A549 (cell line): ENCODE data around the gene MLYCD. TPM values are rescaled to one million over a fixed set of nuclear protein-coding genes. Genes with fewer than 3 reads are reported as not detected.
"Not testable (repeated sequence)": the region's sequence is repeated elsewhere in the genome, so short reads cannot be mapped to it uniquely, and the experiment has no call there.

Experiments used
- ATAC-seq, 2 experiments: fragments of 200-7000 bp in 1 of 2; fragments of >200 bp in 1 of 2; cut with Nextera tagmentation in 1 of 2; cut with Tn5 transposase in 1 of 2; 3 replicates each; pipeline versions ENCODE4 v1.8.0 to v1.9.1; 2018 to 2020; ENCODE audit warnings: mild to moderate bottlenecking in 1 of 2, moderate library complexity in 1 of 2
- CTCF ChIA-PET: fragments of 300-600 bp; sonication (Branson Sonifier 250); formaldehyde crosslinking; extraction: SDS; loops from one replicate; lab custom pipeline; 2021; ENCODE audit warnings: antibody characterized with exemption, inconsistent platforms; lab: Yijun Ruan, JAX
- POLR2A ChIA-PET: fragments of 350-600 bp; formaldehyde crosslinking; extraction: SDS; loops from one replicate; lab custom pipeline; 2021; ENCODE audit warnings: antibody characterized with exemption, inconsistent platforms; lab: Yijun Ruan, JAX
- DNase-seq, 2 experiments: peaks; one replicate each; pipeline versions ENCODE4 v3.0.0 to v3.0.0-alpha.2; 2011 to 2016; ENCODE audit warnings: low read depth in 1 of 2, low spot score in 1 of 2
- FAIRE-seq: peaks from 2 replicates; lab custom pipeline; 2011; peaks lifted over from hg19 to GRCh38; lab: Jason Lieb, UNC
- H3K27ac ChIP-seq, 2 experiments: fragments of >200 bp; sonication (Bioruptor Twin); formaldehyde crosslinking; 3 replicates each; pipeline ENCODE4 v1.5.1; 2016 to 2017
- H3K4me1 ChIP-seq: fragments of >200 bp; sonication (Bioruptor Twin); formaldehyde crosslinking; 3 replicates; pipeline ENCODE4 v1.6.1; 2016
- H3K4me2 ChIP-seq: fragments of >200 bp; sonication (Bioruptor Twin); formaldehyde crosslinking; 3 replicates; pipeline ENCODE4 v1.6.1; 2016
- H3K4me3 ChIP-seq: fragments of >200 bp; sonication (Bioruptor Twin); formaldehyde crosslinking; 3 replicates; pipeline ENCODE4 v1.5.1; 2016
- H3K9me3 ChIP-seq: fragments of >200 bp; sonication (Bioruptor Twin); formaldehyde crosslinking; 3 replicates; pipeline ENCODE4 v1.6.1; 2016
- ATOH8 ChIP-seq: fragments of 250-450 bp; sonication (Bioruptor Pico); IDR thresholded peaks from 2 replicates; pipeline ENCODE4 v1.5.0; 2020; ENCODE audit warnings: low read depth, mild to moderate bottlenecking, moderate library complexity
- BHLHE40 ChIP-seq: IDR thresholded peaks from 2 replicates; pipeline ENCODE4 v1.6.1; 2012; ENCODE audit warnings: low read depth, low read length, inconsistent platforms
- CHD4 ChIP-seq: fragments of 200-600 bp; sonication (generic); IDR thresholded peaks from 2 replicates; pipeline ENCODE4 v1.6.1; 2016; ENCODE audit warnings: antibody characterized with exemption, mild to moderate bottlenecking, borderline replicate concordance
- ESRRA ChIP-seq: fragments of 150-350 bp; IDR thresholded peaks from 2 replicates; pipeline ENCODE4 v1.6.1; 2014; ENCODE audit warnings: mild to moderate bottlenecking, low read length, borderline replicate concordance
- FOXS1 ChIP-seq: fragments of 250-450 bp; sonication (Bioruptor Pico); IDR thresholded peaks from 2 replicates; pipeline ENCODE4 v1.5.0; 2020; ENCODE audit warnings: mild to moderate bottlenecking, moderate library complexity
- HES2 ChIP-seq: fragments of >200 bp; sonication (Bioruptor Twin); formaldehyde crosslinking; IDR thresholded peaks from 2 replicates; pipeline ENCODE4 v1.6.1; 2016
- HEYL ChIP-seq: fragments of 250-450 bp; sonication (Bioruptor Pico); IDR thresholded peaks from 2 replicates; pipeline ENCODE4 v1.8.0; 2021; ENCODE audit warnings: mild to moderate bottlenecking, moderate library complexity
- HMGXB4 ChIP-seq: fragments of 250-450 bp; sonication (Bioruptor Pico); IDR thresholded peaks from 2 replicates; pipeline ENCODE4 v1.5.0; 2021; ENCODE audit warnings: mild to moderate bottlenecking, moderate library complexity, borderline replicate concordance
- HOXA7 ChIP-seq: fragments of 250-450 bp; sonication (Bioruptor Pico); IDR thresholded peaks from 2 replicates; pipeline ENCODE4 v1.5.0; 2020; ENCODE audit warnings: mild to moderate bottlenecking, moderate library complexity
- HOXB13 ChIP-seq: fragments of 250-450 bp; sonication (Bioruptor Pico); IDR thresholded peaks from 2 replicates; pipeline ENCODE4 v1.5.0; 2020; ENCODE audit warnings: low read depth, mild to moderate bottlenecking, moderate library complexity
- HOXB5 ChIP-seq: fragments of 250-450 bp; sonication (Bioruptor Pico); IDR thresholded peaks from 2 replicates; pipeline ENCODE4 v1.5.0; 2020; ENCODE audit warnings: mild to moderate bottlenecking, moderate library complexity
- JUN ChIP-seq, 2 experiments: fragments of >200 bp; sonication (Bioruptor Twin); formaldehyde crosslinking; IDR thresholded peaks; 2 replicates in 1 of 2; 3 replicates in 1 of 2; pipeline ENCODE4 v1.6.1; 2016 to 2017
- KDM1A ChIP-seq: fragments of 200-600 bp; sonication (generic); IDR thresholded peaks from 2 replicates; pipeline ENCODE4 v1.6.1; 2016; ENCODE audit warnings: low read depth, mild to moderate bottlenecking
- MAFK ChIP-seq: fragments of 450-650 bp; IDR thresholded peaks from 2 replicates; pipeline ENCODE4 v1.6.1; 2014; ENCODE audit not compliant: partially characterized antibody
- MYC ChIP-seq: IDR thresholded peaks from 2 replicates; pipeline ENCODE4 v1.6.1; 2012; ENCODE audit warnings: mild to moderate bottlenecking, inconsistent platforms, low read length, improper control_type of control experiment, borderline replicate concordance
- POLR2A ChIP-seq: IDR thresholded peaks from 2 replicates; pipeline ENCODE4 v1.6.1; 2012; ENCODE audit warnings: mild to moderate bottlenecking, low read length
- RFX5 ChIP-seq: fragments of 450-650 bp; IDR thresholded peaks from 2 replicates; pipeline ENCODE4 v1.7.1; 2014; ENCODE audit warnings: antibody characterized with exemption, mild to moderate bottlenecking, moderate library complexity
- RNF2 ChIP-seq: fragments of 200-600 bp; sonication (generic); IDR thresholded peaks from 2 replicates; pipeline ENCODE4 v1.6.1; 2016; ENCODE audit warnings: low read depth, mild to moderate bottlenecking, antibody characterized with exemption, moderate library complexity, borderline replicate concordance
- SMC3 ChIP-seq: fragments of >200 bp; sonication (Bioruptor Twin); formaldehyde crosslinking; IDR thresholded peaks from 3 replicates; pipeline ENCODE4 v1.6.1; 2018; ENCODE audit warnings: inconsistent platforms
- SREBF2 ChIP-seq: fragments of 450-650 bp; IDR thresholded peaks from 2 replicates; pipeline ENCODE4 v1.6.1; 2014; ENCODE audit warnings: mild to moderate bottlenecking, moderate library complexity
- ZC3H11A ChIP-seq: fragments of 450-650 bp; IDR thresholded peaks from 2 replicates; pipeline ENCODE4 v1.6.1; 2014; ENCODE audit warnings: antibody characterized with exemption, mild to moderate bottlenecking
- WGBS: methylation state at CpG from one replicate; pipeline ENCODE4 v1.1.6; 2017; ENCODE audit errors: missing lambda C conversion rate; 5-methylcytosine and 5-hydroxymethylcytosine counted together
- polyA plus RNA-seq, 4 experiments: library from polyadenylated mRNA; depleted of rRNA in 3 of 4; stranded (reverse); fragments of >200 nt; fragmentation: RNase III in 1 of 4; extraction: RNeasy Plus Mini Kit Qiagen cat#74134 plus additional on column Dnase treatment in 1 of 4; gene quantifications; 2 replicates in 3 of 4; 3 replicates in 1 of 4; pipeline ENCODE4 v1.2.3, GENCODE V29; 2011 to 2017
- TF ChIP-seq, protein P1 (sequence below): IDR thresholded peaks from 2 replicates; pipeline ENCODE4 v1.6.1; 2012

Gene MLYCD
- polyA plus RNA-seq, 2 of the 4 experiments (the other 2 are of a cell fraction): 1.3 to 1.7 TPM

- TF ChIP-seq HOXB5 (no peak), RNF2 (no peak), HES2 (no peak), MYC (no peak), HOXA7 (CRISPR knock-in tag) (no peak), BHLHE40 (no peak)
Observed at GRCh38 chr16:83947642-83948234, 48.8 kb downstream of the MLYCD start (continued).

DNA sequence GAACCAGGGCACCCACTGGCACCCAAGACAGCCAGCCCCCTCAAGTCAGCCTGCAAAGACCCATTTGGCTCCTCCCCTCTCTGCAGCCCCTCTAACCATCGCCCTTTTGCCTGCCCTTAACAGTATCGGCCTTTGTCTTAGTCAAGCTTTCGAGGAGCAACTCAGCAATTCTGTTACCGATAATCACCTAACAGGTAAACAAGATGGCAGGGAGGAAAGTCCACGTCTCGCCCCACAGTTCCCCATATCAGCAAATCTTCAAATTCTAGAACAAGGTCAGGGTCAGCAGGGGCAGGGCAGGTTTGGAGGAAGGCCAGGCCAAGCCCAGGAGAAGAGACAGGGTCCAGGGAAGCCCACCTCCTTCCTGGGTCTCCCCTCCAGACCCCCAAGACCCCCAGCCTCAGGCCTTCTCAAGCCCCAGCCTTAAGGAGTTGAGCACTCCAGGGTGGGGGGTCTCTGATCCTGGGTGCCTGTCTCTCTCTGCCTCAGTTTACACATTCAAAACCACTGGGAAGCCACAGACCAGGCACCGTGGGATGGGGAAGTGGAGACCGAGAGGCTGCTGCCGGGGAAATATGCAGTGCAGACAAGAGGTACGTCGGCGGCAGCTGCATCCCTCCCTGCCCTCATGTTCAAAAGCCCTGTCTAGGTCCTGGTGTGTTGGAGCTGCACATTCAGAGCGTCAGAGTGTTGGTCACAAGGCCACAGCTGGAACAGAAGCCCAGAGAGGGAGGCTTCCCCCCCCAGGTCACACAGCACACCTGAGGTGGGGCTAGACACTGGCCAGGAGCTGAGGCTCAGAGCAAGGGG is 50.2 kb downstream of the MLYCD start:
- WGBS: 86% methylated on average over 11 of the region's 13 CpGs
- DNase-seq (no peak), FAIRE-seq (no peak)
- no peak overlapping the region for H3K27ac ChIP-seq
- no peak overlapping the region for H3K4me2 ChIP-seq
- no peak overlapping the region for H3K4me3 ChIP-seq
- TF ChIP-seq CHD4 (no peak), KDM1A (0 out of 2 replicates have a peak, but pooled peaks have one; percentile 32), HEYL (CRISPR knock-in tag) (no peak)
- TF ChIP-seq, all 56 proteins: peak for 1
- H3K9me3 ChIP-seq: no peaks in the 10 kb centered on the region
- ChIA-PET POLR2A (no interaction called here), CTCF (no interaction called here)
- ATAC-seq: no peak
- H3K4me1 ChIP-seq: peaks cover 14% of the 10 kb centered on the region

DNA sequence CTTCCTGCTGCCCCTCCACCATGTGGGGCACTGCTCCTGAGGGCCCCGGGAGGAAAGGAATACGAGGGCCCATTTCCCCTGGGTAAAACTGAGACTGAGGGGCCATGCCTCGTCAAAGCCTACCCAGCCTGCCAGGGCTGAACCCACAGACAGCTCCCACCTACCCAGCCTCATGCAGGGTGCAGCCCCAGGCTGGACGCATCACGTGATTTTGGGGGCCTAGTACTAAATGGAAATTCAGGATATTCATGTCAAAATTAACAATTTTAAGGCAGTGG is 50.7 kb downstream of the MLYCD start:
- Histone ChIP-seq H3K4me2 (no peak overlapping the region), H3K4me3 (no peak overlapping the region), H3K4me1 (peaks cover 15% of the 10 kb centered on the region), H3K27ac (no peak overlapping the region), H3K9me3 (no peaks in the 10 kb centered on the region)
- CTCF ChIA-PET: no interaction called here
- no peak for ATAC-seq
- TF ChIP-seq MAFK: no peak
- 86% methylated on average over 5 of the region's 5 CpGs for WGBS
- no peak for DNase-seq
- no peak for FAIRE-seq
- POLR2A ChIA-PET: no interaction called here

GRCh38 chr16:83950862-83951399 is 52.0 kb downstream of the MLYCD start:
- FAIRE-seq, POLR2A ChIA-PET, H3K9me3 ChIP-seq, H3K4me2 ChIP-seq, H3K4me3 ChIP-seq: not testable (repeated sequence)
- peak overlapping the region; percentile 93 to 98; a peak in 3 of 6 replicates for H3K27ac ChIP-seq
- peaks cover 27% of the 10 kb centered on the region for H3K4me1 ChIP-seq
- 67% methylated on average over 8 of the region's 10 CpGs for WGBS
- peak; percentile 81; the same call in 1 of the 2 replicates for TF ChIP-seq KDM1A
- TF ChIP-seq, all 56 proteins: peak for 1; not testable (repeated sequence) for 55
- CTCF ChIA-PET, ATAC-seq, DNase-seq: not testable (repeated sequence)

GRCh38 chr16:83951544-83951943 is 52.6 kb downstream of the MLYCD start:
- Histone ChIP-seq H3K4me2 (no peak overlapping the region), H3K4me3 (no peak overlapping the region), H3K9me3 (no peaks in the 10 kb centered on the region), H3K27ac (peak overlapping the region; percentile 93 to 98; a peak in 5 of 6 replicates), H3K4me1 (peaks cover 34% of the 10 kb centered on the region)
- ChIA-PET POLR2A (no interaction called here), CTCF (interaction anchor here (6.8 to 16.1 kb wide), 2 partner anchors 25 to 113 kb away, joined by 73 to 414 read pairs; no protein-coding TSS in a partner anchor)
- ATAC-seq (no peak), FAIRE-seq (no peak), DNase-seq (no peak)
- 28% methylated on average over 8 of the region's 8 CpGs for WGBS
- TF ChIP-seq ESRRA: no peak
- TF ChIP-seq JUN (IDR thresholded peaks at IDR 0.05): no peak
- no peak for TF ChIP-seq HOXA7 (CRISPR knock-in tag)
- no peak for TF ChIP-seq POLR2A
- no peak for TF ChIP-seq SMC3
- TF ChIP-seq HOXB13 (CRISPR knock-in tag): no peak
- no peak for TF ChIP-seq SREBF2
- TF ChIP-seq HES2: no peak
- TF ChIP-seq CHD4: no peak
- TF ChIP-seq HMGXB4: no peak
- TF ChIP-seq, protein P1, sequence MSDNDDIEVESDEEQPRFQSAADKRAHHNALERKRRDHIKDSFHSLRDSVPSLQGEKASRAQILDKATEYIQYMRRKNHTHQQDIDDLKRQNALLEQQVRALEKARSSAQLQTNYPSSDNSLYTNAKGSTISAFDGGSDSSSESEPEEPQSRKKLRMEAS: no peak
- no peak for TF ChIP-seq RFX5
- TF ChIP-seq KDM1A: no peak
- TF ChIP-seq HOXB5: no peak
- TF ChIP-seq ZC3H11A: no peak
- TF ChIP-seq ATOH8 (CRISPR knock-in tag): no peak
- no peak for TF ChIP-seq FOXS1
